Measurements from ENCODE around the gene SMARCE1.

Gene SMARCE1

DNA sequence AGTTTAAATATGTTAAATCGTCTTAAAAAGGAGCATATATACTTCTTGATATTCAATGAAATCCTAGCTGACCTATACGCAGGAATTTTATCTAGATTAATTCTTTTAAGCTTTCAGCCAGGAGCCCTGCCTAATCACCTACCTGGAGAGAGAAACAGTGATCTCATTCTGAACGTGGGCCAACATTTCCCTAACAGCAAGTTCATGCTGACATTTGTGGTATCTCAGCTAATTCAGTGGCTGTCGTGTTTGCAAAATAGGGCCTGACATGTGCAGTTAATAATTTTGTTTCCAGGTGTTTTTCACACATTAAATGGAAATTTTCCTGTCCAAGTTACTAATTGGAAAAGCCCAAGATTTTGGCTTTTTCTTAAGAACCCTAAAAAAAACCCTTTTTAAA, 38.6 kb upstream of the SMARCE1 start:
- no peak for DNase-seq (ENCODE audit: low spot score)
- POLR2A ChIA-PET (ENCODE audit: low non-redundant PET), result no interaction called here
- TF ChIP-seq CTCF (conservative IDR thresholded peaks at IDR 0.05; ENCODE audit: low read depth), result no peak
- H3K27ac ChIP-seq, result no peak overlapping the region
- CTCF ChIA-PET, result no interaction called here

DNA sequence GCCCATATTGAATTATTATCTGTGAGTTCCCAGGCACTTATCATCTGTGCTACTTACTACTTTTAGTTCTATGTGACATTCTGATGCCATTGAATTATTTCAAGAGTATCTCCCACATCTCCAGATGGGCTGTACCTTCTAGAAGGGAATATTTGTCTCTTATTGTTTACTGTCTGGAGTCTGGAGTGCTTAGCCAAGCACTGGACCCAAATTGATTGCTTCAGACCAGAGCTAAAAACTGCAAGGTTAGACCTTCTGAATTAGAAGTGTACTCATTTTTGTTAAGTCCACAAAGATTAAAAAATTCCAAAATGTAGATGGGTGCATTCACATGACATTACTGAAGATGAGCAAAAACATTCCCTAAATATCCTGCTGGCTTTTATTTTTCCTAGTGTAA, 33.4 kb upstream of the SMARCE1 start:
- POLR2A ChIA-PET (ENCODE audit: low non-redundant PET), result interaction anchor here (0.6 kb wide), 1 partner anchor 589 kb away, joined by 5 read pairs; no protein-coding TSS in a partner anchor
- no peak for DNase-seq (ENCODE audit: low spot score)
- no peak for TF ChIP-seq CTCF (conservative IDR thresholded peaks at IDR 0.05; ENCODE audit: low read depth)
- CTCF ChIA-PET, result interaction anchor here (0.5 kb wide), 1 partner anchor 981 kb away, joined by 5 read pairs; no protein-coding TSS in a partner anchor
- no peak overlapping the region for H3K27ac ChIP-seq

- TF ChIP-seq CTCF (conservative IDR thresholded peaks at IDR 0.05; ENCODE audit: low read depth), result no peak
- no peak for DNase-seq (ENCODE audit: low spot score)
- ChIA-PET CTCF (interaction anchor here (0.7 kb wide), 2 partner anchors 132 to 307 kb away, joined by 3 to 4 read pairs; no protein-coding TSS in a partner anchor), POLR2A (ENCODE audit: low non-redundant PET) (no interaction called here)
- H3K27ac ChIP-seq, result no peak overlapping the region
These were observed 31.9 kb upstream of the SMARCE1 start for GRCh38 chr17:40679523-40679907.

DNA sequence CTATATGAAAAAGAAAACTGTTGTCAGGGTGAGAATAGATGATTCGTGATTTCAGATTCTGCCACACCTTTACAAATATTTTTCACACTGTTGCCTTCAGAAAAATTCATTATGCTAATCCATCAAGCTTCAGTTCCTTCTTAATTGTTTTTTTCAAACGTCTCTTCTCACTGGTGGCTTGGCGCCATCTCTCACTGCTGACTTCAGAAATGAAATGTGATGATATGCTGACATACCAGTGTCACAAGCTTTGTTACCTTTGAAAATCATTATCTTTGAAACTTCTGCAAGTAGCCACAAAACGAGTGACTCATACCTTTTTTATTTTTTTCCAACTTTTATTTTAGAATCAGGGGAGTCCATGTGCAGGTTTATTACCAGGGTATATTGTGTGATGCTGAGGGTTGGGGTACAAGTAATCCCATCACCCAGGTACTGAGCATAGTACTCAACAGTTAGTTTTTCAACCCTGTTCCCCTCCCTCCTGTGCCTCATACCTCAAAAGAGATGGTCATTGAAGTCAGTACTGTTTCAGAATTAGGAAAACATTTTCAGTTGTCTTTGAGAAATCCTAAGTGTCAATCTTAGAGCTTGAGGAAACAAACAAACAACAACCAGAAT, 31.4 kb upstream of the SMARCE1 start:
- ChIA-PET CTCF (interaction anchor here (0.7 kb wide), 2 partner anchors 133 to 306 kb away, joined by 3 to 4 read pairs; no protein-coding TSS in a partner anchor), POLR2A (ENCODE audit: low non-redundant PET) (no interaction called here)

DNA sequence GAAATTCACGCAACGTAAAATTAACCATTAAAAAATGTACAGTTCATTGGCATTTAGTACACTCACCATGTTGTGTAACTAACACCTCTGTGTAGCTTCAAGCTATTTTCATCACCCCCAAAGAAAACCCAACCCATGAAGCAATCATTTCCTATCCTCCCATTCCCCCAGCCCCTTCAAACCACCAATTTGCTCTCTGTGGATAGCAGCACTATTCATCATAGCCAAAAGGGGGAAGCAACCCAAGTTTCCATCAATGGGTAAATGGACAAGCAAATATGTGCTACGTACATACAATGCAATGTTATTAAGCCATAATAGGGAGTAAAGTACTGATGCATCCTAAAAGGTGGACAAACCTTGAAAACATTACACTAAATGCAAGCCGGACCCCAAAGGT, 28.3 kb upstream of the SMARCE1 start:
- TF ChIP-seq CTCF (conservative IDR thresholded peaks at IDR 0.05; ENCODE audit: low read depth), result no peak
- CTCF ChIA-PET, result interaction anchor here (0.6 to 0.7 kb wide), 2 partner anchors 25 to 343 kb away, joined by 3 to 5 read pairs; no protein-coding TSS in a partner anchor
- no peak overlapping the region for H3K27ac ChIP-seq
- POLR2A ChIA-PET (ENCODE audit: low non-redundant PET), result no interaction called here
- no peak for DNase-seq (ENCODE audit: low spot score)

More for the DNA sequence above, 31.4 kb upstream of the SMARCE1 start:
- TF ChIP-seq CTCF (conservative IDR thresholded peaks at IDR 0.05; ENCODE audit: low read depth), result no peak
- no peak overlapping the region for H3K27ac ChIP-seq
- no peak for DNase-seq (ENCODE audit: low spot score)

GRCh38 chr17:40672654-40673053, 25.0 kb upstream of the SMARCE1 start:
- DNase-seq (ENCODE audit: low spot score), result no peak
- no peak for TF ChIP-seq CTCF (conservative IDR thresholded peaks at IDR 0.05; ENCODE audit: low read depth)
- POLR2A ChIA-PET (ENCODE audit: low non-redundant PET), result no interaction called here
- CTCF ChIA-PET, result interaction anchor here (0.7 kb wide), 1 partner anchor 31 kb away, joined by 4 read pairs; the partner anchor contains the start of gene KRT24
- no peak overlapping the region for H3K27ac ChIP-seq

All from RWPE1 (cell line).